CD8-positive, alpha-beta memory T cell (primary cell): ENCODE measurements around the gene SH3GL3. TPM values are rescaled to one million over a fixed set of nuclear protein-coding genes. Genes with fewer than 3 reads are reported as not detected.

Experiments
- CTCF ChIA-PET: fragments of 350-600 bp; sonication (Branson Sonifier 250); formaldehyde crosslinking; loops from one replicate; lab custom pipeline; 2021; ENCODE audit warnings: antibody characterized with exemption; lab: Charles Lee
- POLR2A ChIA-PET: fragments of 350-600 bp; sonication (Branson Sonifier 250); formaldehyde crosslinking; loops from one replicate; lab custom pipeline; 2021; ENCODE audit warnings: antibody characterized with exemption; lab: Charles Lee
- DNase-seq, 5 donors: peaks; one replicate each; pipeline versions ENCODE4 v3.0.0 to v3.0.0-alpha.2; 2020 to 2022; ENCODE audit warnings: mixed read lengths in 1 of 5
- H3K27ac ChIP-seq: one replicate; pipeline ENCODE4 v1.7.0; 2013; ENCODE audit warnings: low read depth, mild to moderate bottlenecking, low read length, moderate library complexity
- H3K27me3 ChIP-seq: 2 replicates; pipeline ENCODE4 v1.7.0; 2013; ENCODE audit warnings: low read length, mild to moderate bottlenecking; ENCODE audit not compliant: insufficient read depth, poor library complexity, severe bottlenecking
- H3K36me3 ChIP-seq: 2 replicates; pipeline ENCODE4 v1.7.0; 2013; ENCODE audit warnings: mild to moderate bottlenecking, low read length, moderate library complexity; ENCODE audit not compliant: insufficient read depth
- H3K4me1 ChIP-seq: 2 replicates; pipeline ENCODE4 v1.7.0; 2013; ENCODE audit warnings: mild to moderate bottlenecking, low read length, moderate library complexity; ENCODE audit not compliant: insufficient read depth
- H3K4me3 ChIP-seq: 2 replicates; pipeline ENCODE4 v1.7.0; 2013; ENCODE audit warnings: mild to moderate bottlenecking, low read length
- H3K9me3 ChIP-seq: 2 replicates; pipeline ENCODE4 v1.7.0; 2013; ENCODE audit warnings: mild to moderate bottlenecking, low read length
- H3K27ac Mint-ChIP-seq, 8 donors: one replicate each; pipeline ENCODE4 v1.8.0; 2020 to 2021; ENCODE audit warnings: mixed read lengths in 8 of 8, mild to moderate bottlenecking in 6 of 8, inconsistent platforms in 3 of 8, moderate library complexity in 3 of 8
- H3K27me3 Mint-ChIP-seq, 2 donors: one replicate each; pipeline ENCODE4 v1.8.0; 2020 to 2021; ENCODE audit warnings: mixed read lengths in 2 of 2, mild to moderate bottlenecking in 1 of 2, moderate library complexity in 1 of 2
- H3K36me3 Mint-ChIP-seq, 3 donors: one replicate each; pipeline ENCODE4 v1.8.0; 2020 to 2021; ENCODE audit warnings: mixed read lengths in 3 of 3, inconsistent platforms in 1 of 3, mild to moderate bottlenecking in 1 of 3
- H3K4me1 Mint-ChIP-seq, 3 donors: one replicate each; pipeline ENCODE4 v1.8.0; 2020 to 2021; ENCODE audit warnings: mixed read lengths in 3 of 3, inconsistent platforms in 1 of 3, mild to moderate bottlenecking in 1 of 3
- H3K4me3 Mint-ChIP-seq, 7 donors: one replicate each; pipeline ENCODE4 v1.8.0; 2020 to 2021; ENCODE audit warnings: mixed read lengths in 7 of 7, mild to moderate bottlenecking in 6 of 7, moderate library complexity in 4 of 7, inconsistent platforms in 2 of 7
- H3K9me3 Mint-ChIP-seq, 5 donors: one replicate each; pipeline ENCODE4 v1.8.0; 2020 to 2022; ENCODE audit warnings: mixed read lengths in 5 of 5, mild to moderate bottlenecking in 3 of 5, moderate library complexity in 2 of 5, inconsistent platforms in 1 of 5
- polyA plus RNA-seq: library from polyadenylated mRNA; unstranded; fragments of 300-500 nt; fragmentation: Illumina TruSeq; gene quantifications from one replicate; pipeline ENCODE4 v1.2.3, GENCODE V29; 2021
- total RNA-seq, 2 experiments: library from RNA; stranded (reverse); gene quantifications; one replicate each; pipeline ENCODE4 v1.2.3, GENCODE V29; 2021

The SH3GL3 gene
- total and polyA plus RNA-seq, 3 experiments from 2014 or later: not detected

DNA sequence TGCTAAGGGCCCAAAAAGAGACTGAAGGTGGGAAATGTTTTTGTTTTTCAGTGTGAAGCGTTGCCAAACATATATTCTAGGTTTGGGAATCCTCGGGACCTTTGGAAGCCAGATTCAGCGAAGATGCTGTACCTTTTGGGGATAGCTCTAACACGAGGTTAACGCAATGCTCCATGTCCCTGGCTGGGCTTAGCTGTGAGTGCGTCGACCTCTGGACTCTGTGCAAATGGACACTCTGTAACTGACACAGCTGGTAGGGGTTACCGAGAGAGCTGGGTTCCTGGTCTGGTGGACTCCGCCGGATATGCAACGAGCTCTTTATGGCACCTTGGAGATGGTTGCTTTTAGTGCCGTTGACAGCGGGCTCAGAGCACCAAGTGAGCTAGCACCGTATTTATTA is 724 bp upstream of the SH3GL3 start:
- Histone ChIP-seq H3K9me3 (no peaks in the 10 kb centered on the region), H3K27ac (no peak overlapping the region), H3K4me3 (no peak overlapping the region), H3K4me1 (no peaks in the 10 kb centered on the region), H3K27me3 (no peaks in the 10 kb centered on the region), H3K36me3 (no peaks in the 10 kb centered on the region)
- CTCF ChIA-PET: no interaction called here
- no peaks in the 10 kb centered on the region for H3K9me3 Mint-ChIP-seq
- no peak for DNase-seq
- H3K4me1 Mint-ChIP-seq: peaks cover 5 to 12% (median 10%) of the 10 kb centered on the region in 3 donors
- no peak overlapping the region for H3K27ac Mint-ChIP-seq
- H3K36me3 Mint-ChIP-seq: peaks cover 0 to 1% (median 0%) of the 10 kb centered on the region in 3 donors
- POLR2A ChIA-PET: no interaction called here
- H3K27me3 Mint-ChIP-seq: peaks cover 12 to 28% of the 10 kb centered on the region in 2 donors
- H3K4me3 Mint-ChIP-seq: peak overlapping the region in 2 of 7 donors; percentile 61 to 78

DNA sequence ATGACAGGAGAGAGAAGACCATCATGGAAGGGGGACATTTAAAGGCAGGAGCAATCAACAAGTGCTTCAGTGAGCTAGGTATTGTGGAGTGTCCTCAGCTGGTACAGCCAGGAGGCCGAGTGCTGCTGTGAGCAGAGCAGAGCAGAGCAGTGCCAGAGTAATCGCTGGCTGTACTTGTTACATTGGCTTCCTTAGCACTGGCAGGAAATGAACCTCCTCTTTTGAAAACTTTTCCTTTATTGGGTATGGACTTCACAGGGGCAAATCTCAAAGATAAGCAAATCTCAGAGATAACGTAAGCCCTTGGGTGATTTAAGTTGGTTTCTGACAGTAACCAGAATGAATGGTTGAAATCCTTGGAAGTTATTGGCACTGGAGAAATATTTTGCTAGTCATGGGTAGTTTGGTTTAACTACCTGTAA is 2.1 kb downstream of the SH3GL3 start:
- H3K9me3 ChIP-seq: no peaks in the 10 kb centered on the region
- Mint-ChIP-seq H3K9me3 (no peaks in the 10 kb centered on the region), H3K27ac (no peak overlapping the region), H3K4me1 (peaks cover 5 to 12% (median 10%) of the 10 kb centered on the region in 3 donors), H3K36me3 (peaks cover 0 to 1% (median 0%) of the 10 kb centered on the region in 3 donors), H3K27me3 (peaks cover 12 to 23% of the 10 kb centered on the region in 2 donors), H3K4me3 (no peak overlapping the region)
- ChIA-PET CTCF (no interaction called here), POLR2A (no interaction called here)
- no peak overlapping the region for H3K27ac ChIP-seq
- H3K36me3 ChIP-seq: no peaks in the 10 kb centered on the region
- H3K4me1 ChIP-seq: no peaks in the 10 kb centered on the region
- DNase-seq: no peak
- no peak overlapping the region for H3K4me3 ChIP-seq
- no peaks in the 10 kb centered on the region for H3K27me3 ChIP-seq

DNA sequence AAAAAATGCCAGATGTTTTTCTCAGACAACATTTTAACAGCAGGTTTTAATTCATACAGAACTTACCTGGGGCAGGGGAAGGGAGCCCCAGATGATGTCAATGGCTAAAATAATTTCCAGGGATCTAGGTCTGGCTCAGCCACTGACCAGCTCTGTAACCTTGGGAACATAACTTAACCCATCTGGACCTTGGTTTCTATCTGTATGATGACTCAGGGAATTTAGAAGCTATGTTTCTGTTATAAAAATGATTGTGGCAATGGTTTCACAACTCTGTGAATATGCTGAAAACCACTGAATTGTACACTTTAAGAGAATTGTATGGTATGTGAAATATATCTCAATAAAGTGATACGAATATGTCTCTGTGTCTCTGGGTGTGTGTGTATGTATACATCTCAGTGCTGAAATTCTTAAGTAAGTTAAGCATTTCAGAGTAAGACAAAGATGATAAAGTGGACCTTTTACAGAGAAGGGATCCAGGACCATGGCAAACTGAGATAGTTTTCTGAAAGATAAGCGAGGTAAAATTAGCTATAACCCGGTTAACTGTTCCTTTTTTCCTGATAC is 2.9 kb downstream of the SH3GL3 start:
- H3K36me3 Mint-ChIP-seq: peaks cover 0 to 1% (median 0%) of the 10 kb centered on the region in 3 donors
- Histone ChIP-seq H3K27me3 (no peaks in the 10 kb centered on the region), H3K4me1 (no peaks in the 10 kb centered on the region), H3K36me3 (no peaks in the 10 kb centered on the region), H3K4me3 (no peak overlapping the region), H3K27ac (no peak overlapping the region), H3K9me3 (no peaks in the 10 kb centered on the region)
- peaks cover 5 to 12% (median 10%) of the 10 kb centered on the region in 3 donors for H3K4me1 Mint-ChIP-seq
- H3K27me3 Mint-ChIP-seq: peaks cover 10 to 23% of the 10 kb centered on the region in 2 donors
- H3K4me3 Mint-ChIP-seq: no peak overlapping the region
- H3K27ac Mint-ChIP-seq: no peak overlapping the region
- ChIA-PET POLR2A (no interaction called here), CTCF (no interaction called here)
- DNase-seq: no peak
- H3K9me3 Mint-ChIP-seq: no peaks in the 10 kb centered on the region

DNA sequence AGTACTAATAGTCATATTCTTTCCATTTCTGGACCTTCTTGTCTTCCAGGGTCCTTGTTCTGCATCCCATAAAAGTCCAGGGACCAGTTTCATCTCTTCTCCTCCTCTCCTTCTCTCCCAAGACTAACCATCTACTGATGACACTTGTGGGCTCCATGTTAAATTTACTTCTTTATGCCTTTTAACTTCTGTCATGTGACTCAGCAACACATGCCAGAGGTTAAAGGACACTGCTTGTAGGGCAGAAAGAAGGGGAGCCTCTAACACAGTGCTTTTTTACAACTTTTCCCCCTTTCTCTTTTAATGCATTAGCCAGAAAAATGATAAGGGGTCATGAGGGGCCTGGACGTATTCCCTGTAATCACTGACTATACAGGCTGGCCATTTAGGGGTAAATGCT is 10.0 kb downstream of the SH3GL3 start:
- H3K9me3 Mint-ChIP-seq: peaks cover 0 to 5% (median 2%) of the 10 kb centered on the region in 5 donors

DNA sequence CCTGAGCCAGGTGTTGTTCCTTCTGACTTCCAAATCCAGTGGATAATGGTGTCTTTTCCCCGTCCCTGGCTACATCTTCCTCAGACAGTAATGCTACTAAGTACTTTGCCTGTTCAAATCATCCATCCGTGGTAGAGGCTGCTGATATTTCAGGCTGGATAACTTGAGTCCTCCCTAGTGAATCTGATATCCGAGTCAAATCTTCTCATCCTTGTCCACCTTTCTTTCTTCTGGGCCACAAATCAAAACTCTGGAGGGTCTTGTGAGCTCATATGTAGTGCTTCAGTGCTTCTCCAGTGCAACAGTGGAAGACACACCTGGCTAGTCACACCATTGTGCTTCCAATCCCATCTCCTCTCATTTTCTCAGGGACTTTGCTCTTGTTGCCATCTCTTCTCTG is 11.2 kb downstream of the SH3GL3 start:
- Histone ChIP-seq H3K27ac (no peak overlapping the region), H3K27me3 (no peaks in the 10 kb centered on the region), H3K9me3 (no peaks in the 10 kb centered on the region), H3K4me3 (no peak overlapping the region), H3K36me3 (no peaks in the 10 kb centered on the region), H3K4me1 (no peaks in the 10 kb centered on the region)
- H3K36me3 Mint-ChIP-seq: no peaks in the 10 kb centered on the region
- H3K4me1 Mint-ChIP-seq: no peaks in the 10 kb centered on the region
- H3K27ac Mint-ChIP-seq: no peak overlapping the region
- ChIA-PET CTCF (no interaction called here), POLR2A (no interaction called here)
- H3K9me3 Mint-ChIP-seq: peaks cover 0 to 5% (median 2%) of the 10 kb centered on the region in 5 donors
- peaks cover 3 to 4% of the 10 kb centered on the region in 2 donors for H3K27me3 Mint-ChIP-seq
- no peak for DNase-seq
- no peak overlapping the region for H3K4me3 Mint-ChIP-seq

More for the DNA sequence above, 10.0 kb downstream of the SH3GL3 start:
- H3K4me3 Mint-ChIP-seq: no peak overlapping the region
- no peak overlapping the region for H3K27ac ChIP-seq
- H3K27me3 Mint-ChIP-seq: peaks cover 3 to 4% of the 10 kb centered on the region in 2 donors
- ChIA-PET POLR2A (no interaction called here), CTCF (no interaction called here)
- no peaks in the 10 kb centered on the region for H3K9me3 ChIP-seq
- H3K36me3 ChIP-seq: no peaks in the 10 kb centered on the region
- H3K27me3 ChIP-seq: no peaks in the 10 kb centered on the region
- DNase-seq: no peak
- H3K36me3 Mint-ChIP-seq: no peaks in the 10 kb centered on the region
- H3K4me1 ChIP-seq: no peaks in the 10 kb centered on the region
- H3K27ac Mint-ChIP-seq: no peak overlapping the region
- no peak overlapping the region for H3K4me3 ChIP-seq
- H3K4me1 Mint-ChIP-seq: no peaks in the 10 kb centered on the region

DNA sequence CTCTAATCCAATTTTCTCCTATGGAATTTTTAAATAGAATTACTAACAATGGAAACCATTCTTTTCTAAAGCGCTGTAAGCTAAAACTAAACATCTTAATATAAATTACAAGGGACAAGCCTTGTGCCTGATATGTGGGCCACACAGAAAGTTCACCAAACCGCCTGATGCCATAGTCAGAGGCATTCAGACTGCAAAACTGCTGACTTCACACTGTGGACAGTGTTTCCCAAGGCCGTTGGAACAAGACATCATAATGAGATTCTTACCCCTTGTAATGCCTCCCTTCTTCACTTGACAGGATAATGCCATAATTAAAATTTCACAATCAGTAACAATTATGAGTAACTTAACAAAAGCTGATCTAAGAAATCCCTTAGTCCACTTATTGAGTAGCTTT is 14.9 kb downstream of the SH3GL3 start:
- Mint-ChIP-seq H3K27me3 (peaks cover 4 to 7% of the 10 kb centered on the region in 2 donors), H3K36me3 (no peaks in the 10 kb centered on the region), H3K27ac (no peak overlapping the region), H3K4me1 (no peaks in the 10 kb centered on the region), H3K9me3 (peaks cover 0 to 5% (median 2%) of the 10 kb centered on the region in 5 donors), H3K4me3 (no peak overlapping the region)
- Histone ChIP-seq H3K27ac (no peak overlapping the region), H3K4me3 (no peak overlapping the region), H3K9me3 (no peaks in the 10 kb centered on the region), H3K36me3 (no peaks in the 10 kb centered on the region), H3K27me3 (no peaks in the 10 kb centered on the region), H3K4me1 (no peaks in the 10 kb centered on the region)
- ChIA-PET CTCF (no interaction called here), POLR2A (no interaction called here)
- DNase-seq: no peak

DNA sequence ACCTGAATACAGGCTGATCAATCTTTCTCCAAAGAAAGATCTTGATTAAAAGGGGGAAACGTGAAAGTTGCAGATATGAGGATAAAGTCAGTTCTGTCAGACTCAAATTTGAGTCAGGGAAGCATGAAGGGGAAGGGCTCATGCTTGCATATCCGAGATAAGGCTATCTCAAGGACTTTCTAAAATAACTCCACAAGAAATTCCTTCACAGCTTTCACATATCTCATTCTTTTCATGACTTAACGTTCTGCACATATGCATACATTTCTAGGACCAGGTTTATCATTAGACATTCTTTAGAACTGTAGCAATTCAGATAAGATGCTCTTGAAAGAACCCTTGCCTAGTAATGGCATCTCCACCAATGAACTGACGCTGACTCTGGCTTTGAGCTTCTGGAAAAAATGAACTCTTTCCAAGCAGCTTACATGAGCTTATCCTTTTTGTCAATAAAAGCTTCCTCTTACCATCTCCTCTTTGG is 15.9 kb downstream of the SH3GL3 start:
- no peaks in the 10 kb centered on the region for H3K4me1 ChIP-seq
- ChIA-PET CTCF (no interaction called here), POLR2A (no interaction called here)
- H3K36me3 ChIP-seq: no peaks in the 10 kb centered on the region
- no peaks in the 10 kb centered on the region for H3K4me1 Mint-ChIP-seq
- no peaks in the 10 kb centered on the region for H3K36me3 Mint-ChIP-seq
- peaks cover 0 to 2% (median 0%) of the 10 kb centered on the region in 5 donors for H3K9me3 Mint-ChIP-seq
- no peak overlapping the region for H3K27ac ChIP-seq
- H3K27me3 ChIP-seq: no peaks in the 10 kb centered on the region
- H3K9me3 ChIP-seq: no peaks in the 10 kb centered on the region
- no peak overlapping the region for H3K27ac Mint-ChIP-seq
- H3K27me3 Mint-ChIP-seq: peaks cover 4 to 7% of the 10 kb centered on the region in 2 donors
- H3K4me3 Mint-ChIP-seq: no peak overlapping the region
- H3K4me3 ChIP-seq: no peak overlapping the region
- no peak for DNase-seq

DNA sequence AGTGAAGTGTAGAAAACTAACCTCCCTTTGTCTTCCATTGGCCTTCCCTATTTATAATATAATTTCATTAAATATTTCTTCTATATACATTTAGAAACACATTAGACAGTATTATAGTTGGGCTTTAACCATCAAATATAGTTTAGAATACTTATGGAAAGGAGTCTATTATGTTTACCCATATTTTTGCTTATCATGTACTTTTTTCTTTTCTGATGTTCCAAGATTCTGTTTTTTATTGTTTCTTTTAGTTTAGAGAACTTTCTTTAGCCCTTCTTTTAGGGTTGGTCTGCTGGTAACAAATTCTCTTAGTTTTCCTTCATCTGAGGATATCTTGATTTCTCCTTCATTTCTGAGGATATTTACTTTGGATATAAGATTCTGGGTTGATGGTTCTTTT is 23.7 kb downstream of the SH3GL3 start:
- Mint-ChIP-seq H3K27me3 (peaks cover 4 to 20% of the 10 kb centered on the region in 2 donors), H3K4me1 (no peaks in the 10 kb centered on the region), H3K36me3 (no peaks in the 10 kb centered on the region), H3K9me3 (peaks cover 0 to 10% (median 4%) of the 10 kb centered on the region in 5 donors), H3K4me3 (no peak overlapping the region), H3K27ac (no peak overlapping the region)
- Histone ChIP-seq H3K9me3 (no peaks in the 10 kb centered on the region), H3K4me3 (no peak overlapping the region), H3K4me1 (no peaks in the 10 kb centered on the region), H3K27ac (no peak overlapping the region), H3K27me3 (no peaks in the 10 kb centered on the region), H3K36me3 (no peaks in the 10 kb centered on the region)
- DNase-seq: no peak
- ChIA-PET CTCF (no interaction called here), POLR2A (no interaction called here)
